Measurements from ENCODE around the gene PSTPIP2. TPM values are rescaled to one million over a fixed set of nuclear protein-coding genes. Genes with fewer than 3 reads are reported as not detected.

The PSTPIP2 gene
- polyA plus RNA-seq, 4 donors, result 2.0 to 13.3 (median 4.2) TPM

DNA sequence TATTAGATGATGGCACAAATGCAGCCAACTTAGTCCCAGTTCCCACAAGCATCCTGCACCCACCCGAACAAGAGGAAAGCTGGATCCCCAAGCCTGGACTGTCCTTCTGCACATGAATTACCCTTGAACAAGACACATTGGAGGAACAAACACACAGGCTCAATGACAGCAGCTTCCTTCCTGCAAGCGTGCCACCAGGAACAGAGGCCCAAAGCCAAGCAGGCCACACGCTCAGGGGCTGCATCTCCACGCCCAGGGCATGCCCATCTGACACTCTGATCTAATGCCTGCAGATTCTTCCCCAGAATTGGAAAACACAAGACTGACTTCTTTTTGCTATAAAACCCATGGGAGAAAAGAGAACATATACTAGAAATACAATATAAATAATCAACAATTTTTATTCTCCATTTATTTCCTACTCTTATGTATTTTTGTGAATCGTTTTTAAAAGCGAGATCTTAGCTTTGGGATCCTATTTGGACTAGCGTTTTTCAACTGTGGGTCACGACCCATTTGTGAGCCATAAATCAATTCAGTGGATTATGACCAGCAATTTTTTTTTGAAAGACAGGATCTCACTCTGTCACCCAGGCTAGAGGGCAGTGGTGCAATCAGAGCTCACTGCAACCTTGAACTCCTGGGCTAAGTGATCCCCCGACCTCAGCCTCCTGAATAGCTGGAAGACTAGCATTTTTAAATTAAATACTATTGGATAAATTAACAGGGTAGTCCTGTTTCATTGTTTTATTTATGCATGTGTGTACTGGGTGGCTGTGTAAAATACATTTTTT lies 34.4 kb downstream of the PSTPIP2 start:
- no peaks in the 10 kb centered on the region for H3K36me3 ChIP-seq (ENCODE audit: control insufficient read depth in 3 of 3, insufficient read depth in 2 of 3, low read depth in 1 of 3, low read length in 3 of 3)
- FAIRE-seq (no peak), DNase-seq (no peak)
- H3K9me3 ChIP-seq (ENCODE audit: control insufficient read depth in 2 of 2, insufficient read depth in 1 of 2, low read depth in 1 of 2, low read length in 1 of 2), result no peaks in the 10 kb centered on the region
- no peaks in the 10 kb centered on the region for H3K4me1 ChIP-seq (ENCODE audit: control insufficient read depth in 3 of 3, insufficient read depth in 2 of 3, low read depth in 1 of 3, low read length in 2 of 3)
- H3K4me3 ChIP-seq (ENCODE audit: low read depth in 1 of 3, low read length in 3 of 3), result no peak overlapping the region
- no peaks in the 10 kb centered on the region for H3K27me3 ChIP-seq (ENCODE audit: control insufficient read depth in 3 of 3, insufficient read depth in 3 of 3, low read length in 3 of 3)
- H3K27ac ChIP-seq (ENCODE audit: low read depth in 1 of 3, low read length in 2 of 3), result no peak overlapping the region
- 71 to 76% (median 74%) methylated on average over 9 of the region's 9 CpGs for WGBS, 3 donors

DNA sequence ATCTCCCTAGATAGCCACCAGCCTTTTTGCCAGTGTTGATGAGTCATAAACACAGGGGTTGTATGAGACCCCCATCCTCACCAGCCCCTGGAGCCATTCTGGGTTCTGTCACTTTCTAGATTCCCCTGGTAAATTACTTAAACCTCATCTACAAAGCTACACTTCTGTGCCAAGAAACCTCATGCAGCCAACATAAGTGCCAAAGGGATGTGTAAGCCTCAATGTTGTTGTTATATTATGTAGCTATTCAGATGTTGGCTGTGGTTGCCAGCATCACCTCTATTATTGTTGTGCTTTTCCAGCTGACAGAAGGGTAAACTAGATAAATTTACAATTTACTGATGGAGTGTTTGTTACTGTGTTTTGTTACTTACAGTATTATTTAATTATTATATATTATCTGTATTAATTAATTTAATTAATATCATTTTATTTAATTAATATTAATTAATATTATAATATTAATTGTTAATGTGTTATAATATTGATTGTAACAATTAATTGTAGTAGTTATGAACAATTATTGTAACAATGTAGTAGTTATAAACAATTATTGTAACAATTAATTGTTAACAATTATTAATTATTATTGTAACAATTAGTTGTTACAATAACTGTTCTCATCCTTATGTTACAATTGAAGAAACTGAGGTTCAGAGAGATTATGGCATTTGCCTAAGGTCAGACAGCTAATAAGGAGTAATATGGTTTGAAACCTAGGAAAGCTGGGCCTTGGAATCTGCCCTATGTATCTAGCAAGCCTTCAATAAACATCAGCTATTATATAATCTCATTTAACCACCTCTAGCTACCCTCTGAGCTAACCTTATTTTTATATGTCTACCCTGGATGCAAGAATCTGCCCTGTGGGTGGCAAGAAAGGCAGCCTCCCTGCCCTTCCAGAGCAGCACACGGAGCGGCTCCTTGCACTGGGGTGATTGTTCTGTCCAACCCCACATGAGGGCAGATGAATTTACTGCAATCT lies 36.1 kb downstream of the PSTPIP2 start:
- no peak for DNase-seq
- Histone ChIP-seq H3K4me3 (ENCODE audit: low read depth in 1 of 3, low read length in 3 of 3) (no peak overlapping the region), H3K36me3 (ENCODE audit: control insufficient read depth in 3 of 3, insufficient read depth in 2 of 3, low read depth in 1 of 3, low read length in 3 of 3) (no peaks in the 10 kb centered on the region), H3K4me1 (ENCODE audit: control insufficient read depth in 3 of 3, insufficient read depth in 2 of 3, low read depth in 1 of 3, low read length in 2 of 3) (no peaks in the 10 kb centered on the region), H3K27ac (ENCODE audit: low read depth in 1 of 3, low read length in 2 of 3) (no peak overlapping the region), H3K9me3 (ENCODE audit: control insufficient read depth in 2 of 2, insufficient read depth in 1 of 2, low read depth in 1 of 2, low read length in 1 of 2) (no peaks in the 10 kb centered on the region), H3K27me3 (ENCODE audit: control insufficient read depth in 3 of 3, insufficient read depth in 3 of 3, low read length in 3 of 3) (no peaks in the 10 kb centered on the region)
- FAIRE-seq, result peak; percentile 74
- WGBS, 3 donors, result 98 to 99% (median 98%) methylated on average over 2 of the region's 2 CpGs

DNA sequence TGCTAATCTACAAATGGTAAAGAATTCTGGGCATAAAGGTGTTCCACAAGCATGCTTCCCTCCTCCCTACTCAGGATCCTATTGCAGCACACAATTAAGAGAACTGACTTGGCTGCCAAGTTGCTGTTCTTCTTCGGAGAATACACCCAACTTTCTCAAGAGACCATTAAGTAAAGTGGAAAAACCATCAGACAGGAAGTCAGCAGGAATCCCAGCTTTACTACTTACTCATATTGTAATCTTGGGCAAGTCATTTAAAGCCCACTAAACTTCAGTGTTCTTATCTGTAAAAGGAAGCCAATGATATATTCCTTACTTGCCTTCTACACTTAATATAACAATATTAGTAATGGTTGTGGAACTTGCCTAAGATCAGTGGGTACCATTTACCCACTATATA lies 37.8 kb downstream of the PSTPIP2 start:
- Histone ChIP-seq H3K4me3 (ENCODE audit: low read depth in 1 of 3, low read length in 3 of 3) (no peak overlapping the region), H3K36me3 (ENCODE audit: control insufficient read depth in 3 of 3, insufficient read depth in 2 of 3, low read depth in 1 of 3, low read length in 3 of 3) (no peaks in the 10 kb centered on the region), H3K9me3 (ENCODE audit: control insufficient read depth in 2 of 2, insufficient read depth in 1 of 2, low read depth in 1 of 2, low read length in 1 of 2) (no peaks in the 10 kb centered on the region), H3K27me3 (ENCODE audit: control insufficient read depth in 3 of 3, insufficient read depth in 3 of 3, low read length in 3 of 3) (peaks cover 0 to 1% (median 0%) of the 10 kb centered on the region in 3 donors), H3K27ac (ENCODE audit: low read depth in 1 of 3, low read length in 2 of 3) (no peak overlapping the region), H3K4me1 (ENCODE audit: control insufficient read depth in 3 of 3, insufficient read depth in 2 of 3, low read depth in 1 of 3, low read length in 2 of 3) (no peaks in the 10 kb centered on the region)
- FAIRE-seq (no peak), DNase-seq (no peak)
- 43 to 76% (median 75%) methylated on average over 1 of the region's 1 CpG for WGBS, 3 donors

DNA sequence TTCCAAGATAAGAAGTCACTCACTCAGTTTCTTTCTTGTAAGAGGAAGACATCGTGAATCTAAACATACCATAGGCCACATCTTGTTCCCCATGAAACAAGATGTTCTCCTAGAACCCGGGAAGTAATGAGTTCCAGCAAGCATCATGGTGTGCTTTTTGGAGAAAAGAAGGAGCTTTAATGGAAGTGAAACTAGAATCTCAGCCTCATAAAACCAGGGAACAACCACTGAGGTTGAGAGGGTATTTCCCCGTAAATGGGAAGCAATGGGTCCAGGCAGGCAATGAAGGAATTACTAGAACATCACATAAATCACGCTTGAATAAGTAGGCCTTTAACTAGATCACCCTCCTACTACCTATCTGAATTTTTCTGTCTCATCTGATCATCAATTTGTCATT lies 40.3 kb downstream of the PSTPIP2 start:
- no peaks in the 10 kb centered on the region for H3K9me3 ChIP-seq (ENCODE audit: control insufficient read depth in 2 of 2, insufficient read depth in 1 of 2, low read depth in 1 of 2, low read length in 1 of 2)
- 91 to 98% (median 93%) methylated on average over 4 of the region's 4 CpGs for WGBS, 3 donors
- H3K36me3 ChIP-seq (ENCODE audit: control insufficient read depth in 3 of 3, insufficient read depth in 2 of 3, low read depth in 1 of 3, low read length in 3 of 3), result no peaks in the 10 kb centered on the region
- FAIRE-seq, result no peak
- peaks cover 0 to 13% (median 0%) of the 10 kb centered on the region in 3 donors for H3K27me3 ChIP-seq (ENCODE audit: control insufficient read depth in 3 of 3, insufficient read depth in 3 of 3, low read length in 3 of 3)
- DNase-seq, result no peak
- no peak overlapping the region for H3K27ac ChIP-seq (ENCODE audit: low read depth in 1 of 3, low read length in 2 of 3)
- H3K4me1 ChIP-seq (ENCODE audit: control insufficient read depth in 3 of 3, insufficient read depth in 2 of 3, low read depth in 1 of 3, low read length in 2 of 3), result peaks cover 0 to 4% (median 0%) of the 10 kb centered on the region in 3 donors
- H3K4me3 ChIP-seq (ENCODE audit: low read depth in 1 of 3, low read length in 3 of 3), result no peak overlapping the region

DNA sequence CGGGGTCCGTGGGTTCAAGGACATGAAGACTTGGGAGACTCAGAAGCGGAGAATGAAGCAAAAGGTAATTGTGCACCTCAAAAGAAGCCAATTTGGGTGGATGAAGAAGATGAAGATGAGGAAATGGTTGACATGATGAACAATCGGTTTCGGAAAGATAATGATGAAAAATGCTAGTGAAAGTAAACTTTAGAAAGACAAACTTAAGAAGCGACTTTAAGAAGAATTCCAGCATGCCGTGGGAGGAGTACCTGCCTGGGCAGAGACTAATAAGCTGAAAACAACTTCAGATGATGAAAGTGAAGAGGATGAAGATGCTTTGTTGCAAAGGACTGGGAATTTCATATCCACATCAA lies 43.5 kb downstream of the PSTPIP2 start:
- DNase-seq, result no peak
- Histone ChIP-seq H3K9me3 (ENCODE audit: control insufficient read depth in 2 of 2, insufficient read depth in 1 of 2, low read depth in 1 of 2, low read length in 1 of 2) (no peaks in the 10 kb centered on the region), H3K4me1 (ENCODE audit: control insufficient read depth in 3 of 3, insufficient read depth in 2 of 3, low read depth in 1 of 3, low read length in 2 of 3) (peaks cover 0 to 4% (median 0%) of the 10 kb centered on the region in 3 donors), H3K27ac (ENCODE audit: low read depth in 1 of 3, low read length in 2 of 3) (no peak overlapping the region), H3K4me3 (ENCODE audit: low read depth in 1 of 3, low read length in 3 of 3) (peak overlapping the region; percentile 38 to 44 (median 38)), H3K27me3 (ENCODE audit: control insufficient read depth in 3 of 3, insufficient read depth in 3 of 3, low read length in 3 of 3) (peaks cover 0 to 13% (median 0%) of the 10 kb centered on the region in 3 donors), H3K36me3 (ENCODE audit: control insufficient read depth in 3 of 3, insufficient read depth in 2 of 3, low read depth in 1 of 3, low read length in 3 of 3) (no peaks in the 10 kb centered on the region)
- WGBS, 3 donors, result 52 to 57% (median 55%) methylated on average over 7 of the region's 7 CpGs
- FAIRE-seq, result no peak

DNA sequence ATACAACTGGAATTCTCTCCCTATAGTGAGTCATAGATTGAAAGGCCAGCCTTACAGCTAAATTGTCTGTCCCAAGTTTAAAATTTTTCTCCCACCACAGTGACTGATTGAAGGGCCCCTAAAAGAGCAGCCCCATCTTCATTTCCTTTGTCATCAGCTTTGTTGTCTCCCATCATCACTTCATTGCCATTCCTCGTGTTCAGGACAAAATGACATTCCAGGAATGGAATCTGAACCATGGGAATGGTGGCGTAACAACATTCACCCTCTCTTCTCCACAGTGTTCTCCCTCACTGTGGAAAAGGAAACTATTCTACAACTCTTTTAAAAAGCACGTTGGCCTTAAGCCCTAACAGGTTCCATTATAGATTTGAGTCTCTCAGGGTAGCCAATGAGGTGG lies 52.1 kb downstream of the PSTPIP2 start:
- FAIRE-seq, result no peak
- DNase-seq, result no peak
- 84 to 93% (median 90%) methylated on average over 3 of the region's 3 CpGs for WGBS, 3 donors
- Histone ChIP-seq H3K9me3 (ENCODE audit: control insufficient read depth in 2 of 2, insufficient read depth in 1 of 2, low read depth in 1 of 2, low read length in 1 of 2) (no peaks in the 10 kb centered on the region), H3K27ac (ENCODE audit: low read depth in 1 of 3, low read length in 2 of 3) (no peak overlapping the region), H3K27me3 (ENCODE audit: control insufficient read depth in 3 of 3, insufficient read depth in 3 of 3, low read length in 3 of 3) (no peaks in the 10 kb centered on the region), H3K36me3 (ENCODE audit: control insufficient read depth in 3 of 3, insufficient read depth in 2 of 3, low read depth in 1 of 3, low read length in 3 of 3) (peaks cover 0 to 2% (median 0%) of the 10 kb centered on the region in 3 donors), H3K4me1 (ENCODE audit: control insufficient read depth in 3 of 3, insufficient read depth in 2 of 3, low read depth in 1 of 3, low read length in 2 of 3) (no peaks in the 10 kb centered on the region), H3K4me3 (ENCODE audit: low read depth in 1 of 3, low read length in 3 of 3) (no peak overlapping the region)

DNA sequence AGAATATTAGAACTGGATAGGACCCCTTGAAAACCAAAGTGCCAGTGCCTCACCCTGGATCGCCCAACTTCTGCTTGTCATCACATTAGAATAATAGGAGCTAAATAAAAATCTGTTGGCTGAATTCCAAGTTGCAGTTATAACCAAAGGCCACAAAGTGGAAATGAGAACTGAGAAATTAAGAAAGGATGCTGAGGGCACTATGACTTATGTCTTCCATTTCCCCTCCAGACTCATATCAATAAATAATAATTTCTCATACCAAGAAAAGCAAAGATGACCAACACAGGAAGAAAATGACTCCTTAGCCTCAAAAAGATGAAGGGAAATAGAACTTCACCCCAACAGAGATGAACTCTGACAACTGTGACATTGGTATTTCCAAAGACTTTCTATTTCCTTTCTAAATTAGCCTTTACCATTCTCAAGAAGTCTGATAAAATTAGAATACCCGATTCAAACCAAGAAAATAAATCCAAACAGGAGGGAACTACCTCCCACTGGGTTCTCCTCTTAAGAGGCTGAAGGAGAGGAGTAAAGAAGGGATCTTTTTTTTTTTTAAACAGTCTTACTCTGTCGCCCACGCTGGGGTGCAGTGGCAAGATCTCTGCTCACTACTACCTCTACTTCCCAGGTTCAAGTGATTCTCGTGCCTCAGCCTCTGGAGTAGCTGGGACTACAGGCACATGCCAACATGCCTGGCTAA lies 58.4 kb downstream of the PSTPIP2 start:
- peaks cover 0 to 5% (median 2%) of the 10 kb centered on the region in 3 donors for H3K36me3 ChIP-seq (ENCODE audit: control insufficient read depth in 3 of 3, insufficient read depth in 2 of 3, low read depth in 1 of 3, low read length in 3 of 3)
- H3K27me3 ChIP-seq (ENCODE audit: control insufficient read depth in 3 of 3, insufficient read depth in 3 of 3, low read length in 3 of 3), result no peaks in the 10 kb centered on the region
- DNase-seq (no peak), FAIRE-seq (no peak)
- no peak overlapping the region for H3K27ac ChIP-seq (ENCODE audit: low read depth in 1 of 3, low read length in 2 of 3)
- no peaks in the 10 kb centered on the region for H3K4me1 ChIP-seq (ENCODE audit: control insufficient read depth in 3 of 3, insufficient read depth in 2 of 3, low read depth in 1 of 3, low read length in 2 of 3)
- 72 to 85% (median 77%) methylated on average over 5 of the region's 5 CpGs for WGBS, 3 donors
- H3K9me3 ChIP-seq (ENCODE audit: control insufficient read depth in 2 of 2, insufficient read depth in 1 of 2, low read depth in 1 of 2, low read length in 1 of 2), result no peaks in the 10 kb centered on the region
- no peak overlapping the region for H3K4me3 ChIP-seq (ENCODE audit: low read depth in 1 of 3, low read length in 3 of 3)

DNA sequence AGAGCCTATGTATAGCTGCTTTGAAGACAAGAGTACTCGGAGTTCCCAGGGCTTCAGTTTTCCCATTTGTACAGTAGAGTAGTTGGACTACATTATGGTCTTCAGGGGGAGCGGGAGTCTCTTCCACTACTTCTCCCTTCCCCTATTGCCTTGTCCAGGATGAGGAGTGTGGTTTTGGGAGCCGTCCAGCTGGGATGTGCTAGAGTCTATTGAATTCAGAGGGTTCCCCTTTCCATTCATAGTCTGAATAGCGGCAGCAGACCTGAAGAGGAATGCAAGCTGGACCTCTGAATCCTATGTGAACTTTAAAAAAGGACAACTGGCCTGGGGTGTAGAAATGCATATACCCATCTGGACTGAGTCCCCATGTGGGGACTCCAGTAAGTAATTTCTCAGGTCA lies 61.4 kb downstream of the PSTPIP2 start:
- WGBS, 3 donors, result 93 to 95% (median 93%) methylated on average over 4 of the region's 4 CpGs
- no peak for FAIRE-seq
- no peak overlapping the region for H3K27ac ChIP-seq (ENCODE audit: low read depth in 1 of 3, low read length in 2 of 3)

More for the DNA sequence above, 61.4 kb downstream of the PSTPIP2 start:
- peaks cover 0 to 5% (median 2%) of the 10 kb centered on the region in 3 donors for H3K36me3 ChIP-seq (ENCODE audit: control insufficient read depth in 3 of 3, insufficient read depth in 2 of 3, low read depth in 1 of 3, low read length in 3 of 3)
- no peak overlapping the region for H3K4me3 ChIP-seq (ENCODE audit: low read depth in 1 of 3, low read length in 3 of 3)
- DNase-seq, result no peak
- H3K27me3 ChIP-seq (ENCODE audit: control insufficient read depth in 3 of 3, insufficient read depth in 3 of 3, low read length in 3 of 3), result no peaks in the 10 kb centered on the region
- H3K4me1 ChIP-seq (ENCODE audit: control insufficient read depth in 3 of 3, insufficient read depth in 2 of 3, low read depth in 1 of 3, low read length in 2 of 3), result no peaks in the 10 kb centered on the region
- H3K9me3 ChIP-seq (ENCODE audit: control insufficient read depth in 2 of 2, insufficient read depth in 1 of 2, low read depth in 1 of 2, low read length in 1 of 2), result no peaks in the 10 kb centered on the region
